Mucosa of rectum (tissue), 2 donors: ENCODE measurements around the gene ANK2.

ENCODE experiments used
- H3K27ac ChIP-seq, 2 donors: one replicate each; pipeline ENCODE4 v1.7.0; 2013; ENCODE audit warnings: inconsistent platforms in 2 of 2, low read depth in 2 of 2, low read length in 2 of 2
- H3K27me3 ChIP-seq, 2 donors: one replicate each; pipeline ENCODE4 v1.7.0; 2013; ENCODE audit warnings: low read length in 2 of 2; ENCODE audit not compliant: control insufficient read depth in 2 of 2, insufficient read depth in 2 of 2
- H3K36me3 ChIP-seq, 2 donors: one replicate each; pipeline ENCODE4 v1.7.0; 2013; ENCODE audit warnings: low read length in 2 of 2; ENCODE audit not compliant: control insufficient read depth in 2 of 2, insufficient read depth in 2 of 2
- H3K4me1 ChIP-seq, 2 donors: one replicate each; pipeline ENCODE4 v1.7.0; 2013; ENCODE audit warnings: low read length in 2 of 2, mild to moderate bottlenecking in 1 of 2; ENCODE audit not compliant: control insufficient read depth in 2 of 2, insufficient read depth in 2 of 2
- H3K4me3 ChIP-seq, 2 donors: one replicate each; pipeline ENCODE4 v1.7.0; 2013; ENCODE audit warnings: low read length in 2 of 2
- H3K9ac ChIP-seq, 2 donors: one replicate each; pipeline ENCODE4 v1.7.0; 2013; ENCODE audit warnings: low read length in 2 of 2, low read depth in 1 of 2, mild to moderate bottlenecking in 1 of 2
- H3K9me3 ChIP-seq, 2 donors: one replicate each; pipeline ENCODE4 v1.7.0; 2013; ENCODE audit warnings: low read length in 2 of 2; ENCODE audit not compliant: control insufficient read depth in 2 of 2
- donor health status: healthy.
- donor health status: Normal muscosa, but diverticular disease.

Gene ANK2

GRCh38 chr4:113080624-113081023 lies 31.2 kb downstream of the ANK2 start:
- no peaks in the 10 kb centered on the region for H3K27me3 ChIP-seq
- no peaks in the 10 kb centered on the region for H3K4me1 ChIP-seq
- no peak overlapping the region for H3K9ac ChIP-seq
- H3K9me3 ChIP-seq, result no peaks in the 10 kb centered on the region
- H3K4me3 ChIP-seq, result no peak overlapping the region
- no peak overlapping the region for H3K27ac ChIP-seq
- no peaks in the 10 kb centered on the region for H3K36me3 ChIP-seq

- H3K9ac ChIP-seq, result no peak overlapping the region
- no peaks in the 10 kb centered on the region for H3K27me3 ChIP-seq
- H3K4me1 ChIP-seq, result no peaks in the 10 kb centered on the region
- H3K27ac ChIP-seq, result no peak overlapping the region
- no peaks in the 10 kb centered on the region for H3K36me3 ChIP-seq
- no peaks in the 10 kb centered on the region for H3K9me3 ChIP-seq
- H3K4me3 ChIP-seq, result no peak overlapping the region
Measured at GRCh38 chr4:113083346-113083745, 33.9 kb downstream of the ANK2 start.

GRCh38 chr4:113086172-113086695 lies 36.8 kb downstream of the ANK2 start:
- no peak overlapping the region for H3K27ac ChIP-seq
- H3K27me3 ChIP-seq, result no peaks in the 10 kb centered on the region
- no peak overlapping the region for H3K4me3 ChIP-seq
- H3K36me3 ChIP-seq, result no peaks in the 10 kb centered on the region
- no peak overlapping the region for H3K9ac ChIP-seq
- H3K9me3 ChIP-seq, result no peaks in the 10 kb centered on the region
- no peaks in the 10 kb centered on the region for H3K4me1 ChIP-seq

GRCh38 chr4:113088050-113088449 lies 38.6 kb downstream of the ANK2 start:
- Histone ChIP-seq H3K36me3 (no peaks in the 10 kb centered on the region), H3K9me3 (no peaks in the 10 kb centered on the region), H3K27ac (no peak overlapping the region), H3K9ac (no peak overlapping the region), H3K4me3 (no peak overlapping the region), H3K4me1 (no peaks in the 10 kb centered on the region), H3K27me3 (no peaks in the 10 kb centered on the region)

GRCh38 chr4:113090954-113091353 lies 41.5 kb downstream of the ANK2 start:
- Histone ChIP-seq H3K4me3 (no peak overlapping the region), H3K27ac (no peak overlapping the region), H3K36me3 (no peaks in the 10 kb centered on the region), H3K9ac (no peak overlapping the region), H3K27me3 (no peaks in the 10 kb centered on the region), H3K9me3 (no peaks in the 10 kb centered on the region), H3K4me1 (no peaks in the 10 kb centered on the region)

- no peaks in the 10 kb centered on the region for H3K27me3 ChIP-seq
- H3K4me3 ChIP-seq, result no peak overlapping the region
- no peaks in the 10 kb centered on the region for H3K9me3 ChIP-seq
- H3K27ac ChIP-seq, result no peak overlapping the region
- H3K9ac ChIP-seq, result no peak overlapping the region
- H3K4me1 ChIP-seq, result no peaks in the 10 kb centered on the region
- H3K36me3 ChIP-seq, result no peaks in the 10 kb centered on the region
Measured at GRCh38 chr4:113094331-113094730, 44.9 kb downstream of the ANK2 start.

GRCh38 chr4:113094802-113095201 lies 45.3 kb downstream of the ANK2 start:
- Histone ChIP-seq H3K36me3 (no peaks in the 10 kb centered on the region), H3K27ac (no peak overlapping the region), H3K27me3 (no peaks in the 10 kb centered on the region), H3K4me1 (no peaks in the 10 kb centered on the region), H3K9ac (no peak overlapping the region), H3K4me3 (no peak overlapping the region), H3K9me3 (no peaks in the 10 kb centered on the region)

GRCh38 chr4:113101669-113102068 lies 52.2 kb downstream of the ANK2 start:
- H3K9me3 ChIP-seq, result no peaks in the 10 kb centered on the region

GRCh38 chr4:113103556-113103955 lies 54.1 kb downstream of the ANK2 start:
- Histone ChIP-seq H3K9me3 (no peaks in the 10 kb centered on the region), H3K4me1 (no peaks in the 10 kb centered on the region), H3K36me3 (no peaks in the 10 kb centered on the region), H3K4me3 (no peak overlapping the region), H3K27ac (no peak overlapping the region), H3K27me3 (no peaks in the 10 kb centered on the region), H3K9ac (no peak overlapping the region)

More at GRCh38 chr4:113101669-113102068, 52.2 kb downstream of the ANK2 start:
- Histone ChIP-seq H3K4me3 (no peak overlapping the region), H3K4me1 (no peaks in the 10 kb centered on the region), H3K9ac (no peak overlapping the region), H3K27ac (no peak overlapping the region), H3K27me3 (no peaks in the 10 kb centered on the region), H3K36me3 (no peaks in the 10 kb centered on the region)

- H3K27ac ChIP-seq, result no peak overlapping the region
- no peaks in the 10 kb centered on the region for H3K36me3 ChIP-seq
- H3K9ac ChIP-seq, result no peak overlapping the region
- no peaks in the 10 kb centered on the region for H3K9me3 ChIP-seq
- H3K4me1 ChIP-seq, result no peaks in the 10 kb centered on the region
- no peak overlapping the region for H3K4me3 ChIP-seq
- no peaks in the 10 kb centered on the region for H3K27me3 ChIP-seq
Measured at GRCh38 chr4:113106108-113106507, 56.7 kb downstream of the ANK2 start.
